ENCODE measurements around the gene RASSF6. TPM values are rescaled to one million over a fixed set of nuclear protein-coding genes. Genes with fewer than 3 reads are reported as not detected.
"Not testable (repeated sequence)": the region's sequence is repeated elsewhere in the genome, so short reads cannot be mapped to it uniquely, and the experiment has no call there.

The RASSF6 gene
- total RNA-seq, 1 experiment from 2014 or later = 0.22 TPM

DNA sequence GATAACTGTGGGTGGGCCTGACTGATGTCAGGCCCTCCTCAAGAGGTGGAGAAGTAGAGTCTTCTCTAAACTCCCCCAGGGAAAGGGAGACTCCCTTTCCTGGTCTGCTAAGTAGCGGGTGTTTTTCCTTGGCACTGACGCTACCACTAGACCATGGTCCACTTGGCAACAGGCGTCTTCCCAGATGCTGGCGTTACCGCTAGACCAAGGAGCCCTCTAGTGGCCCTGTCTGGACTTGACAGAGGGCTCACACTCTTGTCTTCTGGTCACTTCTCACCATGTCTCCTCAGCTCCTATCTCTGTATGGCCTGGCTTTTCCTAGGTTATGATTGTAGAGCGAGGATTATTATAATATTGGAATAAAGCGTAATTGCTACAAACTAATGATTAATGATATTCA is 45.7 kb upstream of the RASSF6 start:
- H2AFZ ChIP-seq (ENCODE audit: low read length); H3K27ac Mint-ChIP-seq; H3K4me3 Mint-ChIP-seq; H3K4ac ChIP-seq (ENCODE audit: low read depth, low read length); H3K9me3 ChIP-seq (ENCODE audit: control insufficient read depth, low read depth, low read length); H2AK5ac ChIP-seq (ENCODE audit: insufficient read length, low read length); H3K27me3 Mint-ChIP-seq (ENCODE audit: low read depth); H3T11ph ChIP-seq (ENCODE audit: low read length); H4K20me1 ChIP-seq (ENCODE audit: control insufficient read depth, insufficient read depth, insufficient read length); H2BK120ac ChIP-seq (ENCODE audit: low read depth, low read length, poor library complexity, severe bottlenecking); H3K56ac ChIP-seq (ENCODE audit: insufficient read length, low read depth, low read length); H3K23ac ChIP-seq (ENCODE audit: insufficient read length, low read depth, low read length); H3K4me1 ChIP-seq (ENCODE audit: insufficient read depth, low read length); H4K8ac ChIP-seq (replicated peaks; ENCODE audit: insufficient read length, low read depth, low read length); DNase-seq; H3K23me2 ChIP-seq (ENCODE audit: insufficient read length, low read depth, low read length, poor library complexity, severe bottlenecking); H4K5ac ChIP-seq (ENCODE audit: insufficient read length, low read depth, low read length); H2BK5ac ChIP-seq (ENCODE audit: insufficient read length, low read length); H3K4me2 ChIP-seq (ENCODE audit: insufficient read depth, insufficient read length, low read length); H3K36me3 Mint-ChIP-seq (ENCODE audit: insufficient read depth in 1 of 3, low read depth in 3 of 3); H3K18ac ChIP-seq (ENCODE audit: insufficient read length, low read depth, low read length); H3K27ac ChIP-seq (ENCODE audit: insufficient read length, low read depth, low read length); H4K91ac ChIP-seq (ENCODE audit: insufficient read length, low read depth, low read length); H3K27me3 ChIP-seq (ENCODE audit: insufficient read depth, low read length); H2BK20ac ChIP-seq (ENCODE audit: low read depth, low read length, poor library complexity, severe bottlenecking); H3K9me3 Mint-ChIP-seq; H2BK12ac ChIP-seq (ENCODE audit: insufficient read length, low read depth, low read length); H3K79me1 ChIP-seq (ENCODE audit: insufficient read depth, low read depth, low read length, poor library complexity, severe bottlenecking); H3K79me2 ChIP-seq (ENCODE audit: insufficient read depth, low read length); H3K9ac ChIP-seq (ENCODE audit: extremely low read depth, insufficient read length, low read length); H2BK15ac ChIP-seq (ENCODE audit: low read depth, low read length); H3K14ac ChIP-seq (ENCODE audit: insufficient read depth, low read length): not testable (repeated sequence)
- TF ChIP-seq CTCF (conservative IDR thresholded peaks at IDR 0.05) = peak; percentile 63
- peaks cover 6 to 16% of the 10 kb centered on the region in 2 experiments for H3K4me1 Mint-ChIP-seq
- WGBS (ENCODE audit: extremely low coverage, insufficient read length, low lambda C conversion rate) = no CpG with 5 or more reads among the region's 7 CpGs
